Muscle of back (tissue), 11 donors: ENCODE measurements around the gene POU5F1. TPM values are rescaled to one million over a fixed set of nuclear protein-coding genes. Genes with fewer than 3 reads are reported as not detected.

Experiments
- DNase-seq, 3 donors: peaks; one replicate each; pipeline versions ENCODE4 v3.0.0 to v3.0.0-alpha.2; 2013
- polyA plus RNA-seq, 10 donors: library from polyadenylated mRNA; unstranded; fragments of 120-200 nt; gene quantifications; one replicate each; pipeline ENCODE4 v1.2.1, GENCODE V29; 2013; ENCODE audit not compliant: insufficient read length in 10 of 10

Gene POU5F1
- polyA plus RNA-seq, 10 donors: 0.41 to 3.4 (median 0.71) TPM; not detected in 1

GRCh38 chr6:31144296-31144969 lies 26.0 kb downstream of the POU5F1 start:
- no peak for DNase-seq

GRCh38 chr6:31143148-31143547 lies 27.3 kb downstream of the POU5F1 start:
- DNase-seq: peak; percentile 43 to 86 (median 66)

- DNase-seq: peak in 1 of 3 donors; percentile 75
Measured at GRCh38 chr6:31142361-31142761, 28.1 kb downstream of the POU5F1 start.

GRCh38 chr6:31140643-31141042 lies 29.8 kb downstream of the POU5F1 start:
- no peak for DNase-seq

- peak in 1 of 3 donors; percentile 73 for DNase-seq
Measured at GRCh38 chr6:31139599-31139998, 30.9 kb downstream of the POU5F1 start.

- DNase-seq: no peak
Measured at GRCh38 chr6:31138982-31139381, 31.5 kb downstream of the POU5F1 start, which contains the start of gene PSORS1C2. TSS of gene PSORS1C2 (minus strand) at chr6:31139066. CDS start at chr6:31139026, 40 bp downstream.

- no peak for DNase-seq
Measured at GRCh38 chr6:31135710-31136109, 34.8 kb downstream of the POU5F1 start.

GRCh38 chr6:31132806-31133205 lies 37.7 kb downstream of the POU5F1 start:
- no peak for DNase-seq

- no peak for DNase-seq
Measured at GRCh38 chr6:31131595-31131994, 38.9 kb downstream of the POU5F1 start.

- no peak for DNase-seq
Measured at GRCh38 chr6:31130751-31131150, 39.7 kb downstream of the POU5F1 start.

GRCh38 chr6:31129130-31129529 lies 41.4 kb downstream of the POU5F1 start:
- no peak for DNase-seq

- DNase-seq: peak in 1 of 3 donors; percentile 48
Measured at GRCh38 chr6:31128093-31128676, 42.3 kb downstream of the POU5F1 start.

GRCh38 chr6:31126396-31127175 lies 43.9 kb downstream of the POU5F1 start:
- DNase-seq: no peak

GRCh38 chr6:31125586-31126363 lies 44.7 kb downstream of the POU5F1 start:
- no peak for DNase-seq

GRCh38 chr6:31125162-31125561 lies 45.3 kb downstream of the POU5F1 start:
- DNase-seq: peak in 2 of 3 donors; percentile 51 to 79

GRCh38 chr6:31122791-31123706 lies 47.4 kb downstream of the POU5F1 start:
- DNase-seq: peak; percentile 34 to 74 (median 69)

GRCh38 chr6:31121131-31121790 lies 49.2 kb downstream of the POU5F1 start:
- DNase-seq: no peak

GRCh38 chr6:31120151-31120915 lies 50.1 kb downstream of the POU5F1 start, which contains the start of gene CDSN:
TSS of gene CDSN (minus strand) at chr6:31120446. CDS start at chr6:31120419, 27 bp downstream.
- DNase-seq: no peak

GRCh38 chr6:31118178-31118577 lies 52.3 kb downstream of the POU5F1 start:
- DNase-seq: no peak
